Lung microvascular endothelial cell (primary cell): ENCODE results near the gene ZNF524. TPM values are rescaled to one million over a fixed set of nuclear protein-coding genes. Genes with fewer than 3 reads are reported as not detected.
A peak's percentile ranks its signal among the peaks of the same experiment; 100 is the strongest.
"Not testable (repeated sequence)": the region's sequence is repeated elsewhere in the genome, so short reads cannot be mapped to it uniquely, and the experiment has no call there.

Source experiments
- DNase-seq, 2 donors: peaks; one replicate each; pipeline versions ENCODE4 v3.0.0 to v3.0.0-alpha.2; 2010; ENCODE audit warnings: low read depth in 2 of 2
- total RNA-seq: library from RNA; depleted of rRNA; stranded (reverse); fragments of >200 nt; gene quantifications from 2 replicates; pipeline ENCODE4 v1.2.1, GENCODE V29; 2014

Gene ZNF524
- total RNA-seq, 1 donor from 2014 or later = 11.5 TPM

- peak in 1 of 2 donors; percentile 22 for DNase-seq
These were observed 18.8 kb upstream of the ZNF524 start for GRCh38 chr19:55581145-55581822.

- no peak for DNase-seq
These were observed 18.3 kb upstream of the ZNF524 start for GRCh38 chr19:55581823-55582223.

GRCh38 chr19:55582284-55582683 lies 17.8 kb upstream of the ZNF524 start:
- not testable (repeated sequence) for DNase-seq

- DNase-seq = not testable (repeated sequence)
These were observed 16.2 kb upstream of the ZNF524 start for GRCh38 chr19:55583897-55584296.

- no peak for DNase-seq
These were observed 15.2 kb upstream of the ZNF524 start for GRCh38 chr19:55584871-55585270.

GRCh38 chr19:55585658-55586339 lies 14.3 kb upstream of the ZNF524 start:
- peak in 1 of 2 donors; percentile 54 for DNase-seq

- peak; percentile 92 to 96 for DNase-seq
These were observed 13.0 kb upstream of the ZNF524 start for GRCh38 chr19:55586976-55587668.

- no peak for DNase-seq
These were observed 11.3 kb upstream of the ZNF524 start for GRCh38 chr19:55588738-55589137.

GRCh38 chr19:55590109-55590508 lies 10.0 kb upstream of the ZNF524 start:
- no peak for DNase-seq

- DNase-seq = peak in 1 of 2 donors; percentile 20
These were observed 9.5 kb upstream of the ZNF524 start for GRCh38 chr19:55590617-55591016.

GRCh38 chr19:55591555-55591954 lies 8.5 kb upstream of the ZNF524 start:
- no peak for DNase-seq

GRCh38 chr19:55592391-55593090 lies 7.5 kb upstream of the ZNF524 start:
- no peak for DNase-seq

- DNase-seq = no peak
These were observed 6.9 kb upstream of the ZNF524 start for GRCh38 chr19:55593096-55593772.

- no peak for DNase-seq
These were observed 5.0 kb upstream of the ZNF524 start for GRCh38 chr19:55594996-55595545.

GRCh38 chr19:55596304-55596703 lies 3.8 kb upstream of the ZNF524 start:
- no peak for DNase-seq

- DNase-seq = no peak
These were observed 2.6 kb upstream of the ZNF524 start for GRCh38 chr19:55597501-55597921.

- no peak for DNase-seq
These were observed 2.1 kb upstream of the ZNF524 start for GRCh38 chr19:55598034-55598433.

GRCh38 chr19:55598719-55599467 lies 1.2 kb upstream of the ZNF524 start:
- peak; percentile 98 for DNase-seq

- peak; percentile 99 for DNase-seq
These were observed 633 bp upstream of the ZNF524 start, which contains the start of gene FIZ1 for GRCh38 chr19:55599468-55599841. Gene FIZ1, minus strand, starts transcription at chr19:55599517. Its CDS starts 1,652 bp downstream, at chr19:55597865.

GRCh38 chr19:55600662-55601028 lies 557 bp downstream of the ZNF524 start:
- DNase-seq = no peak
